Epithelial cell of proximal tubule (primary cell): ENCODE results near the gene EVA1A. TPM values are rescaled to one million over a fixed set of nuclear protein-coding genes. Genes with fewer than 3 reads are reported as not detected.

Experiments used
- DNase-seq: peaks from one replicate; pipeline ENCODE4 v3.0.0-alpha.2; 2011; ENCODE audit warnings: low read depth
- H3K4me3 ChIP-seq: 2 replicates; pipeline ENCODE4 v1.5.1; 2011; ENCODE audit warnings: low read depth, mild to moderate bottlenecking, low read length
- CTCF ChIP-seq: conservative IDR thresholded peaks from 2 replicates; pipeline ENCODE4 v1.5.1; 2012; ENCODE audit warnings: low read depth, mild to moderate bottlenecking, low read length
- total RNA-seq: library from RNA; depleted of rRNA; stranded (reverse); fragments of >200 nt; gene quantifications from 2 replicates; pipeline ENCODE4 v1.2.3, GENCODE V29; 2015

Gene EVA1A
- total RNA-seq, 1 donor from 2014 or later = 67.0 TPM

DNA sequence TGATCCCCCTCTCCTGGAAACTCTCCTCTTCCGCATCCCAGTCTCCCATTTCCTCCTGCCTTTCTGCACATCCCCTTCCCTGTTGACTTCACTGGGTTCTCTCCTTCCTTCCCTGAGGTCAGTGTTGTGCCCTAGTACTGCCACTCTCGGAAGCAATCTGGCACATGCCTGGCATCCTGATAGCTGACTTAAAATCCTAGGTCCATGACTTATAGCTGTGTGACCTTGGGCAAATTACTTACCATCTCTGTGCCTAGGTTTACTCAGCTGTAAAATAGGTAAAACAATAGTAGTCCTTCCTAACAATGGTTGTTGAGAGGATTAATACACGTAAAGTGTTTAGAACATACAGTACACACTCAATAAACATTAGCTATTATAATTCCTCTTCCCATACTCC is 9.3 kb downstream of the EVA1A start:
- DNase-seq = no peak
- H3K4me3 ChIP-seq = no peak overlapping the region
- no peak for TF ChIP-seq CTCF

- no peak for TF ChIP-seq CTCF
- DNase-seq = no peak
- no peak overlapping the region for H3K4me3 ChIP-seq
Observed at GRCh38 chr2:75549401-75550253, 11.1 kb downstream of the EVA1A start.

DNA sequence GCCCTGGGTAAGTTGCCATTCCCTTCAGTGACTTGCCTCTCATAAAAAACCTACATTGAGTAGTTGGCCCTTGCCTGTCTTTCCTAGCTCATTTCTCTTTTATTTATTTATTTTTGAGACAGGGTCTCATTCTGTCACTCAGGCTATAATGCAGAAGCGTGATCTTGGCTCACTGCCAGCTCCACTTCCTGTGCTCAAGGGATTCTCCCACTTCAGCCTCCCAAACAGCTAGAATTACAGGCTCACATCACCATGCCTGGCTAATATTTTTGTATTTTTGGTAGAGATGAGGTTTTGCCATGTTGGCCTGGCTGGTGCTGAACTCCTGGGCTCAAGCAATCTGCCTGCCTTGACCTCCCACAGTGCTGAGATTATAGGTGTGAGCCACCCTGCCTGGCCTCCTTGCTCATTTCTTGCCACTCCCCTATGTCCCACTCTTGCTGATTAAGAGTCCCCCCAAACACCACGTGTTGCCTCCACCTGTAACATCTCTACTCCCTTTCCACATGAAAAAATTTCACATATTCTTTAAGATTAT is 12.6 kb downstream of the EVA1A start:
- no peak for DNase-seq
- no peak for TF ChIP-seq CTCF
- H3K4me3 ChIP-seq = no peak overlapping the region

GRCh38 chr2:75547345-75548035 is 13.2 kb downstream of the EVA1A start:
- no peak overlapping the region for H3K4me3 ChIP-seq
- no peak for TF ChIP-seq CTCF
- peak; percentile 87 for DNase-seq

DNA sequence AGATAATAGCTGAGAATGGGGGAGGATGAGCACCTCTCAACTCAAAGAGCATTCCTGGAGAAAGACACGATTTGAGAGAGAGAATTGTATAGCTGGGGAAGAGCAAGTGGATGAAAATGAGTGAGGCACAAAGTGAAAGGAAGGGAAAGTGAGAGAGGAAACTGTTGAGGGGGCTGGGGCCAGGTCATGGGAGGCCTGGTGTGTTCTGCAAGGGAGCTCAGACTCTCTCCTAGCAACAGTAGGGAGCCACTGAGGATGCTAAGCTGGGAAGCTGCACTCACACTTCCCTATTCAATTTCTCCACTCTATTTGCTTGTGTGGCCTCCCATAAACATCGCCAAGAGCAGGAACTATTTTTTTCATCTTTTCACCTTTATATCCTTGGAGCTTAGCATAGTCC is 14.8 kb downstream of the EVA1A start:
- no peak for TF ChIP-seq CTCF
- no peak for DNase-seq
- H3K4me3 ChIP-seq = no peak overlapping the region

GRCh38 chr2:75545387-75545786 is 15.4 kb downstream of the EVA1A start:
- H3K4me3 ChIP-seq = no peak overlapping the region
- TF ChIP-seq CTCF = no peak
- no peak for DNase-seq
